ENCODE measurements around the gene SRD5A1. TPM values are rescaled to one million over a fixed set of nuclear protein-coding genes. Genes with fewer than 3 reads are reported as not detected.
"Not testable (repeated sequence)": the region's sequence is repeated elsewhere in the genome, so short reads cannot be mapped to it uniquely, and the experiment has no call there.

The SRD5A1 gene
- total RNA-seq, 2 experiments from 2014 or later, result 11.0 to 16.2 TPM

- CTCF ChIA-PET, result no interaction called here
- DNase-seq, result no peak
- no peaks in the 10 kb centered on the region for H3K27me3 Mint-ChIP-seq
- ATAC-seq, result no peak
- peaks cover 20% of the 10 kb centered on the region for H3K4me1 Mint-ChIP-seq
- peaks cover 10% of the 10 kb centered on the region for H3K36me3 Mint-ChIP-seq
- H3K27ac Mint-ChIP-seq, result no peak overlapping the region
- no peak overlapping the region for H3K4me3 Mint-ChIP-seq
- H3K9me3 Mint-ChIP-seq (ENCODE audit: low read depth), result no peaks in the 10 kb centered on the region
Observed at GRCh38 chr5:6638236-6638635, 5.0 kb downstream of the SRD5A1 start.

- ATAC-seq, result no peak
- H3K4me3 Mint-ChIP-seq, result no peak overlapping the region
- peaks cover 4% of the 10 kb centered on the region for H3K4me1 Mint-ChIP-seq
- no peaks in the 10 kb centered on the region for H3K27me3 Mint-ChIP-seq
- H3K9me3 Mint-ChIP-seq (ENCODE audit: low read depth), result no peaks in the 10 kb centered on the region
- DNase-seq, result no peak
- CTCF ChIA-PET, result interaction anchor here (1.1 kb wide), 1 partner anchor 10 kb away, joined by 3 read pairs; no protein-coding TSS in a partner anchor
- H3K36me3 Mint-ChIP-seq, result peaks cover 23% of the 10 kb centered on the region
- no peak overlapping the region for H3K27ac Mint-ChIP-seq
Observed at GRCh38 chr5:6642655-6643054, 9.4 kb downstream of the SRD5A1 start.

GRCh38 chr5:6644794-6645241, 11.6 kb downstream of the SRD5A1 start:
- H3K9me3 Mint-ChIP-seq (ENCODE audit: low read depth), result no peaks in the 10 kb centered on the region
- peaks cover 27% of the 10 kb centered on the region for H3K36me3 Mint-ChIP-seq
- H3K27me3 Mint-ChIP-seq, result no peaks in the 10 kb centered on the region
- no peak for DNase-seq
- H3K27ac Mint-ChIP-seq, result no peak overlapping the region
- CTCF ChIA-PET, result no interaction called here
- peaks cover 2% of the 10 kb centered on the region for H3K4me1 Mint-ChIP-seq
- ATAC-seq, result no peak
- no peak overlapping the region for H3K4me3 Mint-ChIP-seq

GRCh38 chr5:6645571-6646362, 12.5 kb downstream of the SRD5A1 start:
- ATAC-seq; H3K4me1 Mint-ChIP-seq; H3K27ac Mint-ChIP-seq; H3K9me3 Mint-ChIP-seq (ENCODE audit: low read depth); H3K27me3 Mint-ChIP-seq; H3K4me3 Mint-ChIP-seq; CTCF ChIA-PET; DNase-seq: not testable (repeated sequence)
- peaks cover 26% of the 10 kb centered on the region for H3K36me3 Mint-ChIP-seq

GRCh38 chr5:6649186-6649585, 15.9 kb downstream of the SRD5A1 start:
- H3K27me3 Mint-ChIP-seq, result no peaks in the 10 kb centered on the region
- peaks cover 2% of the 10 kb centered on the region for H3K9me3 Mint-ChIP-seq (ENCODE audit: low read depth)
- peaks cover 30% of the 10 kb centered on the region for H3K36me3 Mint-ChIP-seq
- H3K4me1 Mint-ChIP-seq, result peaks cover 4% of the 10 kb centered on the region
- no peak overlapping the region for H3K4me3 Mint-ChIP-seq
- CTCF ChIA-PET, result no interaction called here
- no peak overlapping the region for H3K27ac Mint-ChIP-seq
- ATAC-seq (no peak), DNase-seq (no peak)

- Mint-ChIP-seq H3K36me3 (peaks cover 28% of the 10 kb centered on the region), H3K27ac (no peak overlapping the region), H3K4me1 (peaks cover 4% of the 10 kb centered on the region), H3K27me3 (no peaks in the 10 kb centered on the region), H3K4me3 (no peak overlapping the region), H3K9me3 (ENCODE audit: low read depth) (peaks cover 2% of the 10 kb centered on the region)
- ATAC-seq (no peak), DNase-seq (no peak)
- CTCF ChIA-PET, result no interaction called here
Observed at GRCh38 chr5:6649681-6650080, 16.4 kb downstream of the SRD5A1 start.

- Mint-ChIP-seq H3K4me1 (peaks cover 4% of the 10 kb centered on the region), H3K9me3 (ENCODE audit: low read depth) (peaks cover 11% of the 10 kb centered on the region), H3K4me3 (no peak overlapping the region), H3K27ac (no peak overlapping the region), H3K36me3 (peaks cover 40% of the 10 kb centered on the region), H3K27me3 (no peaks in the 10 kb centered on the region)
- CTCF ChIA-PET, result interaction anchor here (0.9 to 1.2 kb wide), 2 partner anchors 9 to 11 kb away, joined by 3 to 4 read pairs; no protein-coding TSS in a partner anchor
- no peak for DNase-seq
- ATAC-seq, result no peak
Observed at GRCh38 chr5:6652025-6652424, 18.8 kb downstream of the SRD5A1 start.

- ATAC-seq (no peak), DNase-seq (no peak)
- H3K27ac Mint-ChIP-seq, result no peak overlapping the region
- H3K36me3 Mint-ChIP-seq, result peaks cover 51% of the 10 kb centered on the region
- CTCF ChIA-PET, result no interaction called here
- no peak overlapping the region for H3K4me3 Mint-ChIP-seq
- H3K27me3 Mint-ChIP-seq, result no peaks in the 10 kb centered on the region
- H3K4me1 Mint-ChIP-seq, result peaks cover 5% of the 10 kb centered on the region
- peaks cover 9% of the 10 kb centered on the region for H3K9me3 Mint-ChIP-seq (ENCODE audit: low read depth)
Observed at GRCh38 chr5:6655432-6655831, 22.2 kb downstream of the SRD5A1 start.

- Mint-ChIP-seq H3K4me3 (no peak overlapping the region), H3K36me3 (peaks cover 52% of the 10 kb centered on the region), H3K27ac (no peak overlapping the region), H3K27me3 (no peaks in the 10 kb centered on the region), H3K9me3 (ENCODE audit: low read depth) (peaks cover 9% of the 10 kb centered on the region), H3K4me1 (peaks cover 7% of the 10 kb centered on the region)
- ATAC-seq (no peak), DNase-seq (no peak)
- CTCF ChIA-PET, result interaction anchor here (1.0 kb wide), 1 partner anchor 16 kb away, joined by 3 read pairs; no protein-coding TSS in a partner anchor
Observed at GRCh38 chr5:6656680-6657079, 23.4 kb downstream of the SRD5A1 start.

- ATAC-seq, result no peak
- H3K9me3 Mint-ChIP-seq (ENCODE audit: low read depth), result peaks cover 9% of the 10 kb centered on the region
- H3K4me3 Mint-ChIP-seq, result peak overlapping the region; percentile 42
- DNase-seq, result no peak
- peaks cover 41% of the 10 kb centered on the region for H3K36me3 Mint-ChIP-seq
- H3K27me3 Mint-ChIP-seq, result no peaks in the 10 kb centered on the region
- H3K4me1 Mint-ChIP-seq, result peaks cover 7% of the 10 kb centered on the region
- CTCF ChIA-PET, result no interaction called here
- peak overlapping the region; percentile 61 for H3K27ac Mint-ChIP-seq
Observed at GRCh38 chr5:6659941-6660684, 26.9 kb downstream of the SRD5A1 start.

GRCh38 chr5:6660688-6661087, 27.4 kb downstream of the SRD5A1 start:
- no peak overlapping the region for H3K4me3 Mint-ChIP-seq
- peak overlapping the region; percentile 39 for H3K27ac Mint-ChIP-seq
- DNase-seq, result no peak
- peaks cover 36% of the 10 kb centered on the region for H3K36me3 Mint-ChIP-seq
- H3K27me3 Mint-ChIP-seq, result no peaks in the 10 kb centered on the region
- peaks cover 5% of the 10 kb centered on the region for H3K9me3 Mint-ChIP-seq (ENCODE audit: low read depth)
- ATAC-seq, result no peak
- CTCF ChIA-PET, result no interaction called here
- H3K4me1 Mint-ChIP-seq, result peaks cover 7% of the 10 kb centered on the region

- ATAC-seq (no peak), DNase-seq (no peak)
- Mint-ChIP-seq H3K27ac (no peak overlapping the region), H3K27me3 (no peaks in the 10 kb centered on the region), H3K9me3 (ENCODE audit: low read depth) (no peaks in the 10 kb centered on the region), H3K36me3 (peaks cover 13% of the 10 kb centered on the region), H3K4me3 (no peak overlapping the region), H3K4me1 (no peaks in the 10 kb centered on the region)
- CTCF ChIA-PET, result no interaction called here
Observed at GRCh38 chr5:6666762-6667161, 33.5 kb downstream of the SRD5A1 start.

GRCh38 chr5:6667648-6668047, 34.4 kb downstream of the SRD5A1 start:
- Mint-ChIP-seq H3K9me3 (ENCODE audit: low read depth) (no peaks in the 10 kb centered on the region), H3K4me1 (no peaks in the 10 kb centered on the region), H3K4me3 (no peak overlapping the region), H3K36me3 (peaks cover 10% of the 10 kb centered on the region), H3K27me3 (no peaks in the 10 kb centered on the region), H3K27ac (no peak overlapping the region)
- CTCF ChIA-PET, result no interaction called here
- DNase-seq (no peak), ATAC-seq (no peak)

GRCh38 chr5:6668717-6669116, 35.5 kb downstream of the SRD5A1 start:
- ATAC-seq; H3K9me3 Mint-ChIP-seq (ENCODE audit: low read depth); H3K4me1 Mint-ChIP-seq; H3K4me3 Mint-ChIP-seq; H3K27me3 Mint-ChIP-seq; H3K27ac Mint-ChIP-seq; CTCF ChIA-PET; DNase-seq: not testable (repeated sequence)
- H3K36me3 Mint-ChIP-seq, result peaks cover 11% of the 10 kb centered on the region

Measured in activated CD8-positive, alpha-beta memory T cell treated with anti-CD3 and anti-CD28 coated beads, Interleukin-2, amount 10 ng/mL, durations not matched to agents 7 days and 5 days (primary cell).